Stimulated activated CD4-positive, alpha-beta T cell treated with anti-CD3 and anti-CD28 coated beads, Interleukin-1b, Interleukin-23, amount 100 ng/mL, for 48 hours (primary cell): ENCODE measurements around the gene ARID1B.
A peak's percentile ranks its signal among the peaks of the same experiment; 100 is the strongest.

Experiments
- DNase-seq: peaks from one replicate; pipeline ENCODE4 v3.0.0-alpha.2; 2020

The ARID1B gene

DNA sequence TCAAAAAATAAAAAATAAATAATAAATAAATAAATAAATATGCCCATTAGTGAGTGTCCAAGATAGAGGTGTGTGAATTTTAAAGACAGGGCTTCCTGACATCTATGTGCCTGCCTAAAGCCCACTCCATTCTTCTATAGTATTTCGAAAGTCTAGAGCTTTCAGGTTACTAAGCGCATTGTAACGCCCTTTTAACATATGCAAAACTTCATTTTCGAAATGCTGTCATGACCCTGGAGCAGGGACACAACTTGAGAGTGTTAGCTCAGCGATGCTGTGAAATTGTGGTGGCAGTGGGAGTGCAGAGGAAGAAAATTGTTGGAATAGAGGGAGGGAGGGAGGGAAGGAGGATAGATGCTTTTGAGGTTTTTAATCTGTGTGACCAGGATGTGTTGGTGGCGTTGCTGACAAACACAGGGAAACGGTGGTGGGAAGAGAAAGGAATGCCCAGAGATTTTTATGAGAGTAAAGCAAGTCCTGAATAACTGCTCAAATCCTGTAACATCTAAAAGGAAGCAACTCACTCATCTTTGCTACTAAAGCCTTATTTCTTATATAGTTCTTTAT is 169.3 kb downstream of the ARID1B start:
- no peak for DNase-seq

GRCh38 chr6:156948277-156948676 is 171.1 kb downstream of the ARID1B start:
- DNase-seq: no peak

DNA sequence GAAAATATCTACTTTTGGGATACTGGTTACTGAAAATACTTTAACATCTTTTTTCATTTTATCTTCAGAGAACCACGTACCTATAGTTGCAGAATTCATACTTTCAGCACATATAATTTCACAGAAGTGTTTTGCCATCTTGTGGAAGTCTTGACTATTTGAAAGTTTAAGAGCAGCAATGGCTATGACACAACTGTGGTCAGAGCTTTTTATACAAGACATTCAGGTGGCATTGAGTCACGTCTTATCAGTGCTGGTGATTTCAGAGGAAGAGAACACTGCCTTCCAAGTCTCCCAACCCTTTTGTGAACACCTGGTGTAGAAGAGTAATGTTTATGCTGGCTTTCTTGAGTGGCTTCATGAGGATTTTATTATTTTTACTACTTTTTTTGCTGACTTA is 171.6 kb downstream of the ARID1B start:
- no peak for DNase-seq

DNA sequence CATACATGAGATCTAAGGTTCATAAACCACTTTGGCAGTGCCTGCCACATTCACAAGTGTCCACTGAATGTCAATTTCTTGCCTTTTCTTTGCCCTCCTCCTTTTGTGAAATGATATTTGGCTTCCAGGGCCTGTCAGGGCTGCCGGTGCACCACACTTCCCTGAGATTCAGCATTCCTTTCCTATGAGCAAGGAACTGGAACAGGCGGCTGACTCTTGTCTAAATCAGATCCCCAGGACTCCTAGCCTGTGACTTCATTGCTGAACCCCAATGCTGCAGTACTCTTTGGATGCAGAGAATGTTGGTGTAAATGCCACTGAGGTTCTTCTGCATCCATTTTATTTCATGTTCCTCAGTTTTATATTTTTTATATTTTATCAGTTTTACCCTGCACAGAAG is 172.2 kb downstream of the ARID1B start:
- DNase-seq: no peak

GRCh38 chr6:156950084-156950483 is 172.9 kb downstream of the ARID1B start:
- DNase-seq: no peak

DNA sequence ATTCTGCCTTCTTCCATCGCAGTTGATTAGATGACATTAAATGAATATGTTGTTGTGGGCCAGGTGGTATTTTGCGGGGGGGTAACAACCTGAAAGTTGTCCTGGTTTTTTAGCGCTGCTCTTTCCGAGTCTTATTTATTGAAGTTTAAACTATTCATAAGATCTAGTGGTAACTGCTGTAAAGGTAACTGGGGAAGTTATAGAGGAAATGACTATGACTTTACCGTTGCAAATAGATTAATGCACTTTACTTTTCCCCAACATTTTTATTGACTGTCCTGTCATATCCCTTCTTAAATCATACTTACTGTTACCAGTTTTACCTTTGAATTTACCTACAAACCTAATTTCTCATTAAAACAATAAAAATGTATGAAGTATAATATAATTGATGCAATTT is 173.4 kb downstream of the ARID1B start:
- no peak for DNase-seq

DNA sequence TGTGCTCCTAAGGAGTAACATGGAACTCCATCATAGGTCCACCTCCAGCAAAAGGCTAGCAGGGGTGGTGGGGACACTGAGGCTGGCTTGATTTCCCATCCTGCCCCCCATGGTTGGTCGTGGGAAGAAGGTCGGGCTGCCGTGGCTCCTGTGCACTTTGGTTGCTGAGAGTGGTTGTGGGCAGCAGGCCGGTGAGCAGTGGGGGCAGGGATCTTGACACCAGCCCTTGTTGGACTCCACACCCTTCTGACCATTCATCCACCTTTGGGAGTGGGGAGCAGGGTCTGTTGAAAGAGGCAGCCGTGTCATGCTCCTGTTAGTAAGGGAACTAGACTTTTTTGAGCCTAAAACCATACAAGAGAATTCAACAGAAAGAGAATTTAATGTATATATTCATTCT is 175.2 kb downstream of the ARID1B start:
- DNase-seq: no peak

- no peak for DNase-seq
These were observed 175.9 kb downstream of the ARID1B start for GRCh38 chr6:156953127-156953478.

- DNase-seq: no peak
These were observed 176.4 kb downstream of the ARID1B start for GRCh38 chr6:156953479-156954146.

DNA sequence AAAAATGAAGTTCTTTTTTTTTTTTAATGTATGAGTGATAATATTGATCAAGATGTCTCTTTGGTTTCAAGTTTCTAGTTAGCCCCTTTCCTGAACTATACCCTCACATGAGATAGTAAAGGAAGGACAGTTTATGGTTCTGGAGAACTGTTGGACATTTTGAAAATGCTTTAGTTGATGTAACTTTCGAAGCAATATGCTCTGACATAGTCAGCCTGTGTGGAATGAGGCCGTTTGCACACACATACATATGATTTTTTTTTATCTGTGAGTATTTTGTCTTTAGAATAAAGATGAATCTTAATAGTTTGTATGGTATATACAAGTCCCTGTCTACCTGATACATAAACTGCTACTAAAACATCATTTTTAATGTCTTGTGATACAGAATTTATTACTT is 177.0 kb downstream of the ARID1B start:
- no peak for DNase-seq

GRCh38 chr6:156954816-156955215 is 177.6 kb downstream of the ARID1B start:
- no peak for DNase-seq

DNA sequence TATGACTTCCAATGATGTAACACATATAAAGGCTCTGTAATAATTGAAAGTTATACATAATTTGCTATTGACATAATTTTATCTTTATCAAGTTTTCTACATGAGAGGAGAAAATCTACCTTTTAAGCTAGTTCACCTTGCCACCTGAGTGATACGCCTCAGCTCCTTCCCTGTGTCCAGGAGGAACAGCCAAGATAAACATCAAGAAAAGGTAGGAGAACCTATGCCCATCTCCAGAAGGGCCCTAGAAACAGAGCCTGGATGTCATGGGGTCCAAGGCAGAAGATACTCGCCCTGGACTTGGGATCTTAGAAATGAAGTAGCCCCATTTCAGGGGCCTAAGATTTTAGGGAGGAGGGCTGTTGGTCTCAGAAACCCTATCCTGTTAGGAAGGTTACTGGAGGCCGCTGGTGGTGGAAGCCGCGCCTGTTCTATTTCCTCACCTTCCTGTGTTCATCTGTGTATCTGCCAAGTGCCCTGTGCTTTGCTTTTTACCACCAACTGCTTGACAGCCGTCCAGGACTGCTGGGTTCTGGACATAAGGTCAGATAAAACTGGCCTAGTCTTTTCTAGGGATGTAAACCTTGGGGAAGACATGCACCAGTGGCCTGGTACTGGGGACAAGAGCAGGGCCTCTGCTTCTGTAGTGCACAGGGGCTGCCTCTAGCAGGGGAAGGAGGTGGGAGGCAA is 178.5 kb downstream of the ARID1B start:
- DNase-seq: no peak

- no peak for DNase-seq
These were observed 179.1 kb downstream of the ARID1B start for GRCh38 chr6:156956286-156956685.

GRCh38 chr6:156957931-156958547 is 180.9 kb downstream of the ARID1B start:
- no peak for DNase-seq

DNA sequence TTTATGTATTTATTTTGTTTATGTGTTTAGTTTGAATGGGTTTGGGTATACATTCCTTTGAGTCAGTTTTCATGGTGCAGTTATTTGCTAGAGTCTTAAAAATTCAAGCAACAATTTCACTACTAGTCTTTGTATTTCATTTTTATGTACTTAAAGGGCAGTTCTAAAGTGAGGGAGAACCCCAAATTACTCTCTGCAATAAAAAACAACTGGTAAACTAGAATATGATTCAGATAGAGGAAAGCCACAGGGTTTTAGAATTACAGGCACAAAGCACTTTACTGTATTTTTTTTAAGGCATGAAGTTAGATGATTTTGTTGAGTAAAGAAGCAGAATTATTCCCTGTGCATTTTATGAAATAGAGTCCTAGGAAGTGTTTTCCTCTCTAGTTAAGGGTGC is 183.3 kb downstream of the ARID1B start:
- DNase-seq: no peak

DNA sequence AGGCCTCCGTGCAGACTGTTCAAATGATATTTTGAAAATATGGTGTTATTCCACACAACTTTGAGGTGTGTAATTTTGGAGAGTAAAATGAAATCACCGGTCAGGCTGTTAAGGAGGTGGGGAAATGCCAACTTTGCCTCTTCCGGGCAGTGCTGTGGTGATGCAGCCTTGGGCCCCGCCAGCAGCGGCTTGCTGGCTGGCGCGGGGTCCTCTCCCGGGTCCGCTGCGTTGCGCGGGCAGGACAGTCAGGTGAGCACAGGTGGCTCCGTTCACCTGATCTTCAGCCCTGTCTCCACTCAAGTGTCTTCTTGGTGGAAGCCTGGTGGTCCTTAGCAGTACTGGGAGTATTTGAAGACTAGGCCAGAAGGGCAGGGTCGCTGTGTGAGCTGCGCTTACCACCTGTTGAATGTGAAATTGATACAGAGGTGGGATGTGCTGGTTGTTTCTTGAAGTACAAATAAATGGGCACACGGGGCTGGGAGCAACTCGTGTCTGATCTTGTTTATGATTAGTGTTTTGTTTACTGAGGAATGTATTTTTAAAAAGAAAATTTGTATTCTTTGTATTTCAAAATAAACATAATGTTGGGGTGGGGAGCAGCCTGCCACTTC is 184.2 kb downstream of the ARID1B start:
- no peak for DNase-seq

GRCh38 chr6:156963712-156964700 is 186.8 kb downstream of the ARID1B start:
- DNase-seq: peak; percentile 79

DNA sequence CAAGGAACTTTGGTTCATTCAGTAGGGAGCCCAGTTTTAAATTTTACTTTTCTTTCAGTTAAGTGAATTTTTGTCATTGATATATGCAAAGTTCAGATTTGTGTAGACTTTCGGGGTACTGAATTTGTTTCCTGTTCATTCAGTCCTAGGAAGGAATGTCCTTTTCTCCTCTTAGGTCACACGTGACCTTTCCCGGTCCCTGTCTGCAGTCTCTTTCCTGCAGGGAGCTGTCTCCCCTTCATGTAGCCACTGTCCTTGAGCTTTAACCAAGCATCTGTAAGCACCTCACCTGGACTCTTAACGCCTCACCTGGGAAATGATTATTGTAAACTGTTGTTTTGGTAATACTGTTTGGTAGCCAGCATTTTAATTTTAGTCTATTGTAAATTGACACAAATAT is 190.7 kb downstream of the ARID1B start:
- no peak for DNase-seq

GRCh38 chr6:156969233-156969632 is 192.1 kb downstream of the ARID1B start:
- DNase-seq: no peak

- no peak for DNase-seq
These were observed 193.5 kb downstream of the ARID1B start for GRCh38 chr6:156970595-156971112.

- DNase-seq: no peak
These were observed 194.1 kb downstream of the ARID1B start for GRCh38 chr6:156971153-156971885.
